ENCODE data around the gene KRT79. TPM values are rescaled to one million over a fixed set of nuclear protein-coding genes. Genes with fewer than 3 reads are reported as not detected.

KRT79 gene
- total RNA-seq, 2 experiments from 2014 or later, result not detected

- no peak for DNase-seq
- POLR2A ChIA-PET, result no interaction called here
- Mint-ChIP-seq H3K9me3 (no peaks in the 10 kb centered on the region), H3K27ac (no peak overlapping the region), H3K4me3 (no peak overlapping the region), H3K27me3 (peaks cover 7% of the 10 kb centered on the region), H3K4me1 (no peaks in the 10 kb centered on the region), H3K36me3 (ENCODE audit: low read depth) (no peaks in the 10 kb centered on the region)
- CTCF ChIA-PET, result interaction anchor here (0.9 to 1.3 kb wide), 2 partner anchors 53 to 63 kb away, joined by 3 read pairs; no protein-coding TSS in a partner anchor
Measured at GRCh38 chr12:52817699-52818238, 16.3 kb downstream of the KRT79 start.

DNA sequence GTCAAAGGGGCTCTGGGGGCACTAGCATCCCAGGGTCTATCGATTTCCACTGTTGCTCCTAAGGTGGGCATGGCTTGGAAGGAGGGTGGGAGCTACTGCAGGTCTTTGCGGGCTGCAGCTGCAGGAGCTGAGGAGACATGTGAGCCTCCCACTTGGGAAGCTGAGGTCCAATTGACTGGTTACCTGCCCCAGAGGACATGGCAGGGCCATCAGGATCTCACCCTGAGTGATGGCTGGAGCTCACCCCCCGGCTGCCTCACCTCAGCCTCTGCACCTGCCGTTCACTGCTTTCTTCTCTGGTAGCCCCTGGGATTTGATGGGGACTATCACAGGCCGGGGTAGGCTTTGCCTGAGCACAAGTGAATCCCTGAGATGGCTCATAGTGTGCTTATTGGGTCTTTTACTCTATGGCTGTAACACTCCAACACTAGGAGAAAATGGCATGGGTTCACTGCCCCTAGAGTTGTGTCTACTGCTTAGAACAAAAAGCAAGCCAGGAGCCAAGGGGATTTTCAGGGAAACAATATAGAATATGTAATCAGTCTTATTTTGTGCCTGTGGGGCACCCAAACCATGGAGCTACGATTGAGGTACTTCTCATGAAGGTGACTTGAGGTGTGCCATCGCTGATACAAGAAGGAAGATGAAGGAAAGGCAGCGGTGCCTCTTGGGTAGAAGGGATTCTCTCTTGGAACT is 17.0 kb downstream of the KRT79 start:
- Mint-ChIP-seq H3K9me3 (no peaks in the 10 kb centered on the region), H3K27ac (no peak overlapping the region), H3K36me3 (ENCODE audit: low read depth) (no peaks in the 10 kb centered on the region), H3K4me1 (no peaks in the 10 kb centered on the region), H3K4me3 (no peak overlapping the region), H3K27me3 (peaks cover 7% of the 10 kb centered on the region)
- DNase-seq, result no peak
- POLR2A ChIA-PET, result no interaction called here
- CTCF ChIA-PET, result interaction anchor here (1.3 kb wide), 1 partner anchor 53 kb away, joined by 3 read pairs; no protein-coding TSS in a partner anchor

DNA sequence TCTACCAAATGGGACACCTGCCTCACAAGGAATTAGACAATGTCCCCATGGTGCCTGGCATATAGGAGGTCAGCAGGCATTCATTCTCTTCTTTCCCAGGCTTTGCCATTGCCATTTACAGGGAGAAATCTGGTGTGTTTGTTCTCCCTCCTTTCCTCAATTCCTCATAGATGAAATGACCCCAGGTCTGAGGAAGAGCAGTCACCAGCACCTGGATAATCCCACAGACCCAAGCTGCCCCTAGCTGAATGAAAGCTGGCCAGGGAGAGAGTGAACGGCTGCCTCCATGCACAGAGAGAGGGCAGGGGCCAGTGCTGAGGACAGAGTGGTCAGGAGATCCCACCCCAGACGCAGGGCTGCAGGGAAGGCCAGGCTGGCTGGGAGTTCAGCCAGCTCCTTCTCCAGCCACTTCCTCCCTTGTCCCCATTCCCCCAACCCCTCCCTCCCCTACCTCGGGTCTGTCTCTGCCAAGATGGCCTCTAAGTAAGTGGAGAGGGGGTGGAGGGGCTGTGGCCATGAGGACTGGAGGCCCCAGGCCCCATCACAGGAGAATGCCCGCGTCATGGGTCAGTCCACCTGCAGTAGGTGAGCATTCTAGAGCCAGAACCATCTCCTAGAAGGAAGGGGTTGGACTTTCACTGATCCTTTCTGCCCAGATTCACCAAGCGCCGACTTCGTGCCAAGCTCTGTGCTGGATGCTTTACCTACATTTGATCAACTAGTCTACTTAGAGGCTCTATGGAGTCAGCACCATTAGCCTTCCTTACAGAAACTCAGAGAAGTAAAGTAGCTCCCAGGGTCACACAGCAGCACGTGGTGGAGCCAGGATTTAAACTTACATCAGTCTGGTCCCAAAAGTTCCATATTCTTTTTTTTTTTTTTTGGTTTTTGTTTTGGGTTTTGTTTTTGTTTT is 18.2 kb downstream of the KRT79 start:
- H3K4me3 Mint-ChIP-seq, result no peak overlapping the region
- ChIA-PET CTCF (no interaction called here), POLR2A (no interaction called here)
- H3K27me3 Mint-ChIP-seq, result peaks cover 7% of the 10 kb centered on the region
- DNase-seq, result no peak
- H3K4me1 Mint-ChIP-seq, result no peaks in the 10 kb centered on the region
- no peak overlapping the region for H3K27ac Mint-ChIP-seq
- H3K9me3 Mint-ChIP-seq, result no peaks in the 10 kb centered on the region
- no peaks in the 10 kb centered on the region for H3K36me3 Mint-ChIP-seq (ENCODE audit: low read depth)

- Mint-ChIP-seq H3K27me3 (peaks cover under 1% of the 10 kb centered on the region), H3K36me3 (ENCODE audit: low read depth) (no peaks in the 10 kb centered on the region), H3K27ac (no peak overlapping the region), H3K9me3 (no peaks in the 10 kb centered on the region), H3K4me1 (no peaks in the 10 kb centered on the region), H3K4me3 (no peak overlapping the region)
- DNase-seq, result no peak
- ChIA-PET CTCF (no interaction called here), POLR2A (no interaction called here)
Measured at GRCh38 chr12:52815161-52815560, 18.9 kb downstream of the KRT79 start.

DNA sequence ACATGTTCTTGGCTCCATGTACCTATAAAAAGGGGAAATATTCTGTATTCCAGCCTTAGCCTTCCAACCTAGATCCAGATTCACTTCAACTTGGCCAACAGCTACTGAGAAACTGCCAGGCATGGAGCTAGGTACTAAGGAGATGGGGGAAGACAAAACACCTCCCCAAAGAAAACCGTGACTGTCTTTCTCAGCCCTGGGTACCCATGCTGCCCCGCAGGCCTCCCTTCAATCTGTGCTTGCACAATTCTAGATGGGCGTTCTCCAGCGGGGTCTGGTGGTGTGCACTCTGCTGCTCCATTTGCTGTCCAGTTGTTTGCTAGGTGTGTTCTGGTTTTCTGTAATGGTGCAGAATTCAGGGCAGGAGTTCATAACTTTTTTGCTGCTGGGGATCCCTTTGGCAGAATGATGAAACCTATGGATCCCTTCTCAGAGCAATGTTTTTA is 19.4 kb downstream of the KRT79 start:
- Mint-ChIP-seq H3K27me3 (no peaks in the 10 kb centered on the region), H3K27ac (no peak overlapping the region), H3K36me3 (ENCODE audit: low read depth) (no peaks in the 10 kb centered on the region), H3K9me3 (no peaks in the 10 kb centered on the region), H3K4me1 (no peaks in the 10 kb centered on the region), H3K4me3 (no peak overlapping the region)
- no peak for DNase-seq
- CTCF ChIA-PET, result no interaction called here
- POLR2A ChIA-PET, result no interaction called here

- no peak within 1 kb of the TSS for H3K4me3 Mint-ChIP-seq
- no peaks in the 10 kb centered on the region for H3K4me1 Mint-ChIP-seq
- H3K27me3 Mint-ChIP-seq, result no peaks in the 10 kb centered on the region
- no peak for DNase-seq
- ChIA-PET POLR2A (no interaction called here), CTCF (no interaction called here)
- no peaks in the 10 kb centered on the region for H3K36me3 Mint-ChIP-seq (ENCODE audit: low read depth)
- no peaks in the 10 kb centered on the region for H3K9me3 Mint-ChIP-seq
- H3K27ac Mint-ChIP-seq, result no peak within 1 kb of the TSS
Measured at GRCh38 chr12:52813885-52814709, 20.0 kb downstream of the KRT79 start, which contains the start of gene KRT4. Gene KRT4 (minus strand): TSS chr12:52814116. CDS start chr12:52814058, 58 bp downstream.

DNA sequence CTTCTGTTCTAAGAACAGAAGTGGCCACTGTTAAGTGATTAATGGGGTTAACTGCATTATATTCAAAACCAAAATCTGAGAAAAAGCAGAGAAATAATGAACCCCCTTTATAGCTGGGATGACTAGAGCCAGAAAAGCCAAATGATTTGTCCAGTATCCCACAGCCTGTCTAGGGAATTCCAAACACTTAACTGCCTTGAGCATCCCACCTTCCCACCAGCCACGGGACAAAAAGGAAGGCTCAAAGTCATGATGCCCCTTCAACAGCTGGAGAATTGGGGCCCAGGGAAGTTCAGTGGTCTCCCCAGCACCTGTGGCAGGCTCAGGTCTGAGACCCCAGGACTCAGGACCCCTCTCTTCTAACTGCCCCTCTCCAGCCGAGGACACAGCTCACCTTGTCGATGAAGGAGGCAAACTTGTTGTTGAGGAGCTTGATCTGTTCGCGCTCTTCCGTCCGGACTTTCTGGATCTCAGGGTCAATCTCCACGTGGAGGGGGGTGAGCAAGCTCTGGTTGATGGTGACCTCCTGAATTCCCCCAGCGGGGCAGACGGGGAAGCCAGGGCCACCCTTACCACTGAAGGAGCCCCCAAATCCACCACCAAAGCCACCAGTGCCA is 20.8 kb downstream of the KRT79 start:
- DNase-seq, result no peak
- Mint-ChIP-seq H3K4me1 (no peaks in the 10 kb centered on the region), H3K4me3 (no peak overlapping the region), H3K27ac (no peak overlapping the region), H3K27me3 (no peaks in the 10 kb centered on the region), H3K36me3 (ENCODE audit: low read depth) (no peaks in the 10 kb centered on the region), H3K9me3 (no peaks in the 10 kb centered on the region)
- ChIA-PET CTCF (no interaction called here), POLR2A (no interaction called here)

DNA sequence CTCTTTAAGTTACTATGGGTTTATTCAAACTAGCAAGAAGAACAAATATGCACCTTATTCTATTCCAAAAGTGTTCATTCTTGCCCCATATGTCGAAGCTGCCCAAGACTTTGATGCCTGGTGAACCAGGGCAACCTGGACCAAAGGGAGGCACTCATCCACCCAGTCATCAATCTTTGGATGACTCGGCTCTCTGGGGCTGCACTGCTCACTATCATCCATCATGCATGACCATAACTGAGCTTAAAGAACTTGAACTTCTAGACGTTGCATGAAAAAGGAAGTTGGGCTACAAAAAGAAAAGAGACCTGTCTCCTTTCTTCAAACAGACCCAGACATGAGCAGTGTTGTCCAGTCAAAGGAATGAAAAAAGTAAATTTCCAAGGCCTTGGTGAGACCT is 21.4 kb downstream of the KRT79 start:
- Mint-ChIP-seq H3K27ac (no peak overlapping the region), H3K9me3 (no peaks in the 10 kb centered on the region), H3K4me1 (no peaks in the 10 kb centered on the region), H3K27me3 (no peaks in the 10 kb centered on the region), H3K4me3 (no peak overlapping the region), H3K36me3 (ENCODE audit: low read depth) (no peaks in the 10 kb centered on the region)
- CTCF ChIA-PET, result no interaction called here
- no peak for DNase-seq
- POLR2A ChIA-PET, result no interaction called here

- Mint-ChIP-seq H3K4me3 (no peak overlapping the region), H3K9me3 (no peaks in the 10 kb centered on the region), H3K27me3 (no peaks in the 10 kb centered on the region), H3K27ac (no peak overlapping the region), H3K4me1 (no peaks in the 10 kb centered on the region), H3K36me3 (ENCODE audit: low read depth) (no peaks in the 10 kb centered on the region)
- no peak for DNase-seq
- POLR2A ChIA-PET, result no interaction called here
- CTCF ChIA-PET, result no interaction called here
Measured at GRCh38 chr12:52812073-52812400, 22.1 kb downstream of the KRT79 start.

- Mint-ChIP-seq H3K27me3 (no peaks in the 10 kb centered on the region), H3K36me3 (ENCODE audit: low read depth) (no peaks in the 10 kb centered on the region), H3K27ac (no peak overlapping the region), H3K4me3 (no peak overlapping the region), H3K9me3 (no peaks in the 10 kb centered on the region), H3K4me1 (no peaks in the 10 kb centered on the region)
- ChIA-PET CTCF (no interaction called here), POLR2A (no interaction called here)
- DNase-seq, result no peak
Measured at GRCh38 chr12:52811191-52812072, 22.7 kb downstream of the KRT79 start.

DNA sequence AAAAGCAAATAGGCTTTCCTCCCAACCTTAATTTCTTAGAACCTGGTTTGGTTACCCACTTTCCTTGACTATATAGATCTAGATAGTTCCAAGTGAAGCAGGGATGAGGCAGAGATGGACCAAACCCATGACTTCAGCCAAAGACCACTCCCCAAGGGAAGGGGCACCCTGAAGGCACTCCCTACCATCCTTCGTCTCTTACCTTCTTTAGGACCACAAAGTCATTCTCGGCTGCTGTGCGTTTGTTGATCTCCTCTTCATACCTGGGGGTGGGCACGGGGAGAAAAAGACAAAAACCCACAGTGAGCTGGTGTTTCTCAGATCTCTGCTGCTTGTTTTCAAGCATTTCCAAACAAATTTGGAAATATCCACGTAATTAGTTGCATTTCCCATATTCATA is 23.6 kb downstream of the KRT79 start:
- H3K4me1 Mint-ChIP-seq, result no peaks in the 10 kb centered on the region
- POLR2A ChIA-PET, result no interaction called here
- no peaks in the 10 kb centered on the region for H3K36me3 Mint-ChIP-seq (ENCODE audit: low read depth)
- no peak overlapping the region for H3K27ac Mint-ChIP-seq
- H3K9me3 Mint-ChIP-seq, result no peaks in the 10 kb centered on the region
- CTCF ChIA-PET, result no interaction called here
- no peak overlapping the region for H3K4me3 Mint-ChIP-seq
- no peak for DNase-seq
- H3K27me3 Mint-ChIP-seq, result no peaks in the 10 kb centered on the region

- Mint-ChIP-seq H3K4me3 (no peak overlapping the region), H3K9me3 (no peaks in the 10 kb centered on the region), H3K36me3 (ENCODE audit: low read depth) (no peaks in the 10 kb centered on the region), H3K27ac (no peak overlapping the region), H3K27me3 (no peaks in the 10 kb centered on the region), H3K4me1 (no peaks in the 10 kb centered on the region)
- ChIA-PET CTCF (no interaction called here), POLR2A (no interaction called here)
- DNase-seq, result no peak
Measured at GRCh38 chr12:52809166-52809565, 24.9 kb downstream of the KRT79 start.

Measured in activated CD4-positive, alpha-beta memory T cell treated with anti-CD3 and anti-CD28 coated beads, Interleukin-2, amount 10 ng/mL, durations not matched to agents 7 days and 5 days (primary cell).